GM12865 (cell line): ENCODE results near the gene ZNF148.

Experiments
- DNase-seq: peaks from one replicate; pipeline ENCODE4 v3.0.0; 2010; ENCODE audit warnings: low read depth
- H3K4me3 ChIP-seq: 2 replicates; pipeline ENCODE4 v1.5.1; 2011; ENCODE audit warnings: mild to moderate bottlenecking, low read depth, low read length, control low read depth
- CTCF ChIP-seq: IDR thresholded peaks from 2 replicates; pipeline ENCODE4 v1.5.1; 2011; ENCODE audit warnings: low read length, control low read depth, low read depth, inconsistent platforms; ENCODE audit not compliant: insufficient read depth; ENCODE audit errors: missing control alignments

Gene ZNF148

GRCh38 chr3:125234831-125235230 lies 140.3 kb downstream of the ZNF148 start:
- no peak for TF ChIP-seq CTCF
- no peak for DNase-seq
- H3K4me3 ChIP-seq = no peak overlapping the region

DNA sequence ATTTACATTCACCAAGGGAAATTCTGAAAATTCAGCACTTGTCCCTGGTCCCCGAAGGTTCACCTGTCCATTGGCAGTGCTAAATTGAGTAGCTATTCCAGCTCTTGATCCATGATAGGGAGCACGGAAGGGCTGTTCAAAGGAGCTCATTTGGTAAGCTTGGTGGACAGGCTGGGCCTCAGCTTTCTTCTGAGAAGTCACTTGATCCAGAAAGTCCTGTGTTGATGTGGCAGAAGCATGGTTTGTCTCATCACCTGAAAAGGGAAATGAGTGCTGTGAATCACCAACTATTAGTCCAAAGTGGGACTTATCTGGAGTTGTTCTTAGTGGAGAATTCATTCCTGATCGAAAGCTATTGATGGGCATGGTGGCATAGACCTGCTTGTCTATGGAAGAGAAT lies 142.7 kb downstream of the ZNF148 start:
- DNase-seq = no peak
- TF ChIP-seq CTCF = no peak
- no peak overlapping the region for H3K4me3 ChIP-seq

DNA sequence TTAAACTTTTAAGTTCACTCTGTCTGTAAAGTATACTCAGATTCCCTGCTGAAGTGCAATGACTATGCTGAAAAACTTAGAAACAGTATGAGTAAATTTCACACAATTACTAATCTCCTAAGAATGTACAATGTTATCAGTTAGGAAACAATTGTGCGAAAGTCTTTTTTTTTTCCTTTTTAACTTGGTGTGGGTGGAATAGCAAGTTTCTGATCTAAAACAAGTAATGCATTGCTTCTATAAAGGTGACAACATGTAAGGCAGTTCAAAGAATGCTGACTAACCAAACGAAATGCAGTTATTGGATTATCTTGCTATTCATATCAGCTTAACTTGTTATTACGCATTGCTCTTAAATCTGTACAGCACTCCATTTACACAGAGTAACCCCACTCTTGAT lies 143.2 kb downstream of the ZNF148 start:
- no peak for DNase-seq
- no peak overlapping the region for H3K4me3 ChIP-seq
- no peak for TF ChIP-seq CTCF

DNA sequence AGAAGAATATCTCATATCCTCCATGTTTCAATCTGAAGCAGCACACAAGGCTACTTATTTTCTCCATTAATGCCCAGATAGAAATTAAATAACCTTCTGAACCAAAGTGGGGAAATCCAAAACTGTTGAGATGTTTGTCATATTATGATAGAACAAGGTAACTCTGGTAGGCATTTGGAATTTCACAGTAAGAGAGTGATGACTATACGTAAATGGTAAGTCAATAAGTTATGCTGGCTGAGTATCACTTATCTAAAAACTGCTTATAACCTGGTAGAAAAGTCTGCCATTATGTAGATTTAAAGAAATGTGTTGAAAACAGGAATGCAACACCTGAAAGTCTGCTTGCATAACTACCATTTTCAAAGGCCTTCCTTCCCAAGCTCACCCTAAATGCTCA lies 145.4 kb downstream of the ZNF148 start:
- TF ChIP-seq CTCF = no peak
- no peak overlapping the region for H3K4me3 ChIP-seq
- DNase-seq = no peak

- no peak overlapping the region for H3K4me3 ChIP-seq
- no peak for DNase-seq
- no peak for TF ChIP-seq CTCF
These were observed 146.0 kb downstream of the ZNF148 start for GRCh38 chr3:125229168-125229567.

GRCh38 chr3:125221831-125222230 lies 153.3 kb downstream of the ZNF148 start:
- no peak for TF ChIP-seq CTCF
- no peak for DNase-seq

DNA sequence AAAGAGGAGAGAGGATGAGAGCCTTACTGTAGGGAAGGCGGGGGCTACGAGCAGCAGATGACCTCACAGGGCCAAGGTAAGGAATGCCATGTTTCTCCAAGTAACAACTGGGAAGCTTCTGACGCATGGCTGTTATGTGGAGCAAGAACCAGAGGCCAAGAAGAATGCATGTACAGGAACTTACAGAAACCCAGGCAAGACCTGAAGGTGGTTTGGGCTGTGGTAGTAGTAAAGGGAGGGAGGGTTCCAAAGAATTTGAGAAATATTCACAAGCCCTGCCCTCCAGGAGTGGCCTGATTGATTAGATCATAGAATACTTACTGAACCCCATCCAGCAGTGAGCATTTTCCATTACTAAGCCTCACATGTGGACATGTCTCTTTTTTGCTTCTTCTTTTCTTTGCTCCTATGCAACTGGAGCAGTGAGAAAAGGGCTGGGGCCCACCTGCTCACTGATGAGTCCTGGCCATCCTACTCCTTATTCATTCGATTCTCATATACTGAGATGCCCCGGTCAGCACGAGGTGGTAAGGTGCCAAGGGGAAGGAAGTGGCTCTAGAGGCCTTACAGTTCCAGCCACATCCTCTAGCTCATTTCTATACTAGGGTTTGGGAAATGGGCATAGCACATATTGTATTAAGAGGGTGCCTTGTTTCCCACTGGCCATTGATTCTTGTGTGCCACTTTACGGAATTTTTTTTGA lies 154.2 kb downstream of the ZNF148 start:
- TF ChIP-seq CTCF = no peak
- H3K4me3 ChIP-seq = no peak overlapping the region
- DNase-seq = no peak

More at GRCh38 chr3:125221831-125222230, 153.3 kb downstream of the ZNF148 start:
- no peak overlapping the region for H3K4me3 ChIP-seq
